Activated CD8-positive, alpha-beta memory T cell treated with anti-CD3 and anti-CD28 coated beads for 1 hour (primary cell): ENCODE results near the gene BMP8A.
A peak's percentile ranks its signal among the peaks of the same experiment; 100 is the strongest.
"Not testable (repeated sequence)": the region's sequence is repeated elsewhere in the genome, so short reads cannot be mapped to it uniquely, and the experiment has no call there.

ENCODE experiments used
- DNase-seq, 2 donors: peaks; one replicate each; pipeline ENCODE4 v3.0.0-alpha.2; 2020; ENCODE audit warnings: low read depth in 1 of 2; ENCODE audit errors: extremely low read depth in 1 of 2

The BMP8A gene

DNA sequence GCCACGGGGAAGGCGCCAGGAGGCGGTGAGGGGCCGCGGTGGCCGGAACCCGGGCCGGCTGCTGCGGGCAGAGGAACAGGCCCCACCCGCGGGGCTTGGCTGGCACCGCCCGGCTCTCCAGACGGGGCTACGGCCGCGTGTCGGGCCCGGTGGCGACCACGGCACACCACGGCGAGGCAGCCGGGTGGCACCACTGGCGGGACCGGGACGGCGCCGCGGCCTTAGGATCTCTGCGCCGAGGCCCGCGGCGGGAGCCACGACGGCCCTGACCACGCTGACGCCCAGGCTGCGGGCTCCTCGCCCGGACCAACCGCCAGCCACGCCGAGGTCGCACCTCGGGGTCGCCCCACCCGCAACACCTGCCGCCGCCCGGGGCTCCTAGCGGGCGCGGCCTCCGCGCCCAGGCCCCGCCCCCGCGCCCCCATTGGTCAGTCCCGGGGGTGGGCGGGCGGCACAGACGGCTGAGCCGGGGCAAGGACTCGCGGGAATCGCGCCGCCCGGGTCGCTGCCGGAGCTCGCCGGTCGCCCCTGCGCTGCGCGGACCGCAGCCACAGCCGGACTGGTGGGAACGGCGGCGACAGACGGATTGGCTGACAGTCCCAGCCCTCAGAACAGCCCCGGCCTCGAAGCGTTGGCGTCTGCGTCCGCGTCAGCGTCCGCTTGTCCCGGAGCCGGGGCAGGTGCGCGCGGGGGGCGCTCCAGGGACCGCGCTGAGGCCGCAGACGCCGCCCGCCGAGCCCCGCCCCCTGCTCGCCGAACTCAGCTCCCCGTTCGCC, at the start of gene BMP8A:
Gene BMP8A, plus strand, starts transcription at position 491 of the 776 bp plus-strand sequence. CDS start 356 bp downstream, outside the sequence.
- peak; percentile 25 to 65 for DNase-seq

GRCh38 chr1:39441797-39442196, 49.6 kb upstream of the BMP8A start:
- DNase-seq, result no peak

- DNase-seq, result no peak
These were observed 45.9 kb upstream of the BMP8A start for GRCh38 chr1:39445573-39445972.

GRCh38 chr1:39446986-39447567, 44.4 kb upstream of the BMP8A start:
- no peak for DNase-seq

GRCh38 chr1:39450041-39450440, 41.4 kb upstream of the BMP8A start:
- DNase-seq, result not testable (repeated sequence)

DNA sequence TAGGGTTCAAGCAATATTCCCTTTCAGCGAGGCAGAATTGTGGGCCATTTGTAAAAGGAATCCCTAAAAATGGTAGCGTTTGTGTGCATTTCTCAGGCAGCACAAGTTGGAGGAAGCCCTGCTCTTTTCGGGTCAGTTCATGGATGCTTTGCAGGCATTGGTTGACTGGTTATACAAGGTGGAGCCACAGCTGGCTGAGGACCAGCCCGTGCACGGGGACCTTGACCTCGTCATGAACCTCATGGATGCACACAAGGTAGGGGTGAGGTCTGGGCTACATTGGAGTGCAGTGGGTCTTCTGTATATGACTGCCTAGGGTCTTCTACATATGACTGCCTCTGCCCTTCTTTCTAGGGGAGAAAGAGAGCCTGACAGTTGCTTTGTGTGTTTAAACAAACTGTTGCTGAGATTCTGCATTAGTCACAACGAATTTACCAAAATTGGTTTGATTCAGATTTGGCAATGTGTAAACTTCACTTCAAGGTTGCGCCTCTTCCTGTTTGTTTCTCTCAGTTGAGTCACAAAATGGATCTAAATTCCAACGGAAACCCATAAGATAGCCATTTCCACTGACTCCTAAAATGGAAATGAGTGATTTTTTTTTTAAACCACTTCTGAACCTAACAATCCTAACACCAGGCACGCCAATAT, 40.4 kb upstream of the BMP8A start:
- DNase-seq, result no peak

- no peak for DNase-seq
These were observed 39.4 kb upstream of the BMP8A start for GRCh38 chr1:39452081-39452480.

DNA sequence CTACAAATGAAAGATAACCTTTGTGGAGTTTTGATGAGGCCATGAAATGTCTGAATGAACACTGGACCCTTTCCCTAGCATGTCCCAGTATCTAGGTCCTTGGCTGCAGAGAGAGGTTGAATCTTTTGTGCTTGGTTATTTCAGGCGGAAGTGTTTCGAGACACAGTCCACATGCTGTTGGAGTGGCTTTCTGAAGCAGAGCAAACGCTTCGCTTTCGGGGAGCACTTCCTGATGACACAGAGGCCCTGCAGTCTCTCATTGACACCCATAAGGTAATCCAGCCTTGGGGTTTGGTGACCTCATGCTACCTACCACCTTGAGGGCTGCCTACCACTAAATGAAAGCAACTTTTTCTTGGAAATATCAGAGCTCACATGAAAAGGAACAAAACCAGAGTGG, 38.9 kb upstream of the BMP8A start:
- no peak for DNase-seq

DNA sequence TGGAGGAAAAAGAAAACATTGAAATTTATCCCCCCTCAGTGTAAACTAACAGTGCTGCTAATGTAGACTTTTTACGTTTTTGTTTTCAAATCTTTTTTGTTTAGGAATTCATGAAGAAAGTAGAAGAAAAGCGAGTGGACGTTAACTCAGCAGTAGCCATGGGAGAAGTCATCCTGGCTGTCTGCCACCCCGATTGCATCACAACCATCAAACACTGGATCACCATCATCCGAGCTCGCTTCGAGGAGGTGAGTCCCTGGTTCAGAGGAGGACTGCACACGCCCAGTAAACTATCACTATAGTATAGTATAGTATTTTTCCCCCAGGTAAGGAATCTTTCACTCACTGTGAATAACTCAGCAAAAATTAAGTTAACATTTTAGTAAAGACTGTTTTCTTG, 37.8 kb upstream of the BMP8A start:
- DNase-seq, result no peak

GRCh38 chr1:39458991-39459390, 32.4 kb upstream of the BMP8A start:
- DNase-seq, result no peak

- no peak for DNase-seq
These were observed 29.4 kb upstream of the BMP8A start for GRCh38 chr1:39462074-39462473.

GRCh38 chr1:39466413-39467107, 24.9 kb upstream of the BMP8A start:
- DNase-seq, result no peak

- not testable (repeated sequence) for DNase-seq
These were observed 24.2 kb upstream of the BMP8A start for GRCh38 chr1:39467108-39467720.

GRCh38 chr1:39469150-39469549, 22.3 kb upstream of the BMP8A start:
- no peak for DNase-seq

DNA sequence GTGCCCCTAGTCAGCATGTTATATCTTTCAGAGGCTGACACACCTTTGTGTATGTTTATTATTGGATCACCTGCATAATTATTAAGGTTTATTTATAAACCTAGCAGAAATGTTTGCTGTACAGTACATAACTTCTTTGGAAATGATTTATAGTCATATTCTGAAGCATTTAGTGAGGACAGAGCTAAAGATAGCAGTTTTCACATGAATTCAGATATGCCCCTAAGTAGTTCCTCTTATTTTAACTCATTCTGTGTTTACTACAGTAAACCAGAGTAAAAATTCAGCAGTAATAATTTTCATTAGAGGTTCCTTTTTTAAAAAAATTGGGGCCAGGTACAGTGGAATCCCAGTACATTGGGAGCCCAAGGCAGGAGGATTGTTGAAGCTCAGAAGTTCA, 21.4 kb upstream of the BMP8A start:
- DNase-seq, result no peak

GRCh38 chr1:39472826-39473225, 18.6 kb upstream of the BMP8A start:
- no peak for DNase-seq

GRCh38 chr1:39473324-39473723, 18.1 kb upstream of the BMP8A start:
- no peak for DNase-seq

DNA sequence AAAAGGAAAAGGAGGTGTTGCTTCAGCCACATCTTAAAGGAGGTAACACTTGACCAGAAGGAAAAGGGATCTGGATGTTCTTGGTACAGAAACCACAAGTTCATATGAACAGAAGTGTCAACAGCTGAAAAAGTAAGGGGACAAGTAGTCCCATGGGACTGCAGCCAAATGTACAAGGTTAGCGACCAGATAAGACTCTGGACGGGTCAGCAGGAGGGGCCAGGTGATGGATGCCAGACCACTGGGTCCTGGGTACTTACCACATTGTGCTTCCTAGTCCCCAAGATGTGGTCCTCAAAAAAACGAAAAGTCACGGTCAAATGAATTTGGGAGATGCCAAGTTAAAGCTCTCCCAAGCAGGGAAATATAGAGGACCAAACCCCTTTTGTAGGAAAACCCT, 16.6 kb upstream of the BMP8A start:
- no peak for DNase-seq

DNA sequence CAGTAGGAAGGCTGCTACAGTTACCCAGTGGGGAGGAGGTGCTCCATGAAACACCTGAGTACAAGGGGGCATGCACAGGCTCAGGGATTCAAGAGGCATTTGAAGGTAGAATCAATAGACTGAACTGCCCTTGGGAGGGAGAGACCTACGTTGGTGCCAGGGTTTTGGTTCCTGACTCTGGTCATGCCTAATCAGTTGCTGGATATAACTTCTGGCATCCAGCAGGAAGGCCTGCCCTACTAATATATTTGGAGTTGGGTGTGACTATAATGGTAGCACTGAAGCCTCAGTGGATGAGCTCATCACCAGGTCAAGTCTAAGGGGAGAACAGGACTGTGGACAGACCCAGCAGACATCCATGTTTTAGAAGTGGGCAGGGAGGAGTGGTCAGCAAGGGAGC, 15.9 kb upstream of the BMP8A start:
- not testable (repeated sequence) for DNase-seq

- DNase-seq, result no peak
These were observed 13.1 kb upstream of the BMP8A start for GRCh38 chr1:39478126-39478915.
